Stimulated activated CD4-positive, alpha-beta T cell treated with anti-CD3 and anti-CD28 coated beads, Interleukin-15, amount 100 ng/mL, for 1 hour (primary cell): ENCODE measurements around the gene DNAJA2.

Experiments
- DNase-seq, 2 donors: peaks; one replicate each; pipeline ENCODE4 v3.0.0-alpha.2; 2020; ENCODE audit warnings: low read depth in 1 of 2, low spot score in 1 of 2

Gene DNAJA2

GRCh38 chr16:46929378-46930332, 43.8 kb downstream of the DNAJA2 start:
- DNase-seq: peak; percentile 32 to 58

- no peak for DNase-seq
These were observed 44.7 kb downstream of the DNAJA2 start for GRCh38 chr16:46928811-46929210.

- no peak for DNase-seq
These were observed 46.2 kb downstream of the DNAJA2 start for GRCh38 chr16:46927273-46927672.

- DNase-seq: no peak
These were observed 46.8 kb downstream of the DNAJA2 start for GRCh38 chr16:46926470-46927225.

GRCh38 chr16:46924402-46924801, 49.1 kb downstream of the DNAJA2 start:
- DNase-seq: no peak

GRCh38 chr16:46923513-46924295, 49.8 kb downstream of the DNAJA2 start:
- DNase-seq: no peak

GRCh38 chr16:46922239-46922638, 51.2 kb downstream of the DNAJA2 start:
- DNase-seq: no peak

GRCh38 chr16:46920402-46921068, 52.9 kb downstream of the DNAJA2 start:
- no peak for DNase-seq

GRCh38 chr16:46918905-46919792, 54.3 kb downstream of the DNAJA2 start:
- DNase-seq: no peak

GRCh38 chr16:46918400-46918799, 55.1 kb downstream of the DNAJA2 start:
- DNase-seq: no peak

- no peak for DNase-seq
These were observed 56.5 kb downstream of the DNAJA2 start for GRCh38 chr16:46916980-46917379.

- no peak for DNase-seq
These were observed 57.9 kb downstream of the DNAJA2 start for GRCh38 chr16:46915483-46916025.

GRCh38 chr16:46914556-46915201, 58.8 kb downstream of the DNAJA2 start:
- no peak for DNase-seq

GRCh38 chr16:46911650-46912049, 61.8 kb downstream of the DNAJA2 start:
- no peak for DNase-seq

GRCh38 chr16:46911038-46911437, 62.4 kb downstream of the DNAJA2 start:
- DNase-seq: no peak

GRCh38 chr16:46908540-46909372, 64.7 kb downstream of the DNAJA2 start:
- peak; percentile 17 for DNase-seq

GRCh38 chr16:46907061-46907774, 66.3 kb downstream of the DNAJA2 start:
- no peak for DNase-seq
